ENCODE data around the gene RBM39. TPM values are rescaled to one million over a fixed set of nuclear protein-coding genes. Genes with fewer than 3 reads are reported as not detected.

The RBM39 gene
- total and polyA plus RNA-seq, 2 of the 13 experiments (the other 11 are each of a cell fraction or from before 2014, with no cell fraction given) = 788 to 920 TPM

GRCh38 chr20:35731862-35732643 is 10.0 kb downstream of the RBM39 start (continued):
- TF ChIP-seq, protein P1, sequence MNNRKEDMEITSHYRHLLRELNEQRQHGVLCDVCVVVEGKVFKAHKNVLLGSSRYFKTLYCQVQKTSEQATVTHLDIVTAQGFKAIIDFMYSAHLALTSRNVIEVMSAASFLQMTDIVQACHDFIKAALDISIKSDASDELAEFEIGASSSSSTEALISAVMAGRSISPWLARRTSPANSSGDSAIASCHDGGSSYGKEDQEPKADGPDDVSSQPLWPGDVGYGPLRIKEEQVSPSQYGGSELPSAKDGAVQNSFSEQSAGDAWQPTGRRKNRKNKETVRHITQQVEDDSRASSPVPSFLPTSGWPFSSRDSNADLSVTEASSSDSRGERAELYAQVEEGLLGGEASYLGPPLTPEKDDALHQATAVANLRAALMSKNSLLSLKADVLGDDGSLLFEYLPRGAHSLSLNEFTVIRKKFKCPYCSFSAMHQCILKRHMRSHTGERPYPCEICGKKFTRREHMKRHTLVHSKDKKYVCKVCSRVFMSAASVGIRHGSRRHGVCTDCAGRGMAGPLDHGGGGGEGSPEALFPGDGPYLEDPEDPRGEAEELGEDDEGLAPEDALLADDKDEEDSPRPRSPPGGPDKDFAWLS (CRISPR knock-in tag; IDR thresholded peaks at IDR 0.05; ENCODE audit: borderline replicate concordance) = no peak
- TF ChIP-seq, protein P2, sequence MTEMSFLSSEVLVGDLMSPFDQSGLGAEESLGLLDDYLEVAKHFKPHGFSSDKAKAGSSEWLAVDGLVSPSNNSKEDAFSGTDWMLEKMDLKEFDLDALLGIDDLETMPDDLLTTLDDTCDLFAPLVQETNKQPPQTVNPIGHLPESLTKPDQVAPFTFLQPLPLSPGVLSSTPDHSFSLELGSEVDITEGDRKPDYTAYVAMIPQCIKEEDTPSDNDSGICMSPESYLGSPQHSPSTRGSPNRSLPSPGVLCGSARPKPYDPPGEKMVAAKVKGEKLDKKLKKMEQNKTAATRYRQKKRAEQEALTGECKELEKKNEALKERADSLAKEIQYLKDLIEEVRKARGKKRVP (CRISPR knock-in tag; IDR thresholded peaks at IDR 0.05) = peak; percentile 2 to 41; a peak in 1 of 4 replicates
- TF ChIP-seq ZSCAN22 (CRISPR knock-in tag; IDR thresholded peaks at IDR 0.05) = peak; percentile 22; the same call in 1 of the 2 replicates
- TF ChIP-seq POLR2A (IDR thresholded peaks at IDR 0.05; ENCODE audit: insufficient read depth in 1 of 2, low read depth in 2 of 2, low read length in 2 of 2) = peak; percentile 16 to 22; a peak in 1 of 4 replicates
- 0 out of 2 replicates have a peak, but pooled peaks have one; percentile 36 for TF ChIP-seq BRCA1 (CRISPR knock-in tag; IDR thresholded peaks at IDR 0.05)
- TF ChIP-seq, protein P3, sequence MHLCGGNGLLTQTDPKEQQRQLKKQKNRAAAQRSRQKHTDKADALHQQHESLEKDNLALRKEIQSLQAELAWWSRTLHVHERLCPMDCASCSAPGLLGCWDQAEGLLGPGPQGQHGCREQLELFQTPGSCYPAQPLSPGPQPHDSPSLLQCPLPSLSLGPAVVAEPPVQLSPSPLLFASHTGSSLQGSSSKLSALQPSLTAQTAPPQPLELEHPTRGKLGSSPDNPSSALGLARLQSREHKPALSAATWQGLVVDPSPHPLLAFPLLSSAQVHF (CRISPR knock-in tag; IDR thresholded peaks at IDR 0.05) = 0 out of 2 replicates have a peak, but pooled peaks have one; percentile 40

- FAIRE-seq = no peak
- H3K9me3 ChIP-seq (ENCODE audit: low read length) = no peaks in the 10 kb centered on the region
- no TSS peak for BruUV-seq (replicated peaks)
- no peak overlapping the region for H3K9ac ChIP-seq (ENCODE audit: insufficient read depth, low read depth, low read length)
- DNase-seq (ENCODE audit: low spot score) = no peak
- H3K4me2 ChIP-seq (ENCODE audit: low read depth, low read length) = peak overlapping the region; percentile 5; the same call in 1 of the 2 replicates
- ChIA-PET CTCF (ENCODE audit: low intra/inter-chr PET ratio, low total read pairs) (no interaction called here), POLR2A (interaction anchor here (9.2 to 16.7 kb wide), 2 partner anchors 9 to 22 kb away, joined by 211 to 319 read pairs; partner anchors contain the start of genes NFS1, RBM39 and ROMO1)
- no peaks in the 10 kb centered on the region for H3K27me3 ChIP-seq (ENCODE audit: control insufficient read depth in 1 of 2, insufficient read depth in 2 of 2, low read length in 2 of 2)
- H3K27ac ChIP-seq (ENCODE audit: extremely low read length, insufficient read depth, low read length) = no peak overlapping the region
- WGBS (ENCODE audit: low lambda C conversion rate) = 78% methylated on average over 2 of the region's 2 CpGs
- in situ Hi-C loops (cut with HindIII; ENCODE audit: extremely low pct_ligation_motif_present, low pct_unique_long_range_greater_than_20kb) (no loop called here), intact Hi-C loops (cut with micrococcal nuclease; ENCODE audit: unreplicated experiment) (no loop called here)
- peaks cover 97% of the 10 kb centered on the region for H4K20me1 ChIP-seq (ENCODE audit: insufficient read depth, low read length)
- peaks cover 58% of the 10 kb centered on the region for H3K4me1 ChIP-seq (ENCODE audit: insufficient read depth, low read length)
- no peak overlapping the region; a peak in 1 of 6 replicates for H3K4me3 ChIP-seq (replicated peaks in 1 of 3; ENCODE audit: insufficient read depth in 1 of 3, low read depth in 2 of 3, low read length in 3 of 3)
- no peak for ATAC-seq
- H3K79me2 ChIP-seq (ENCODE audit: insufficient read depth, low read length) = peaks cover 94% of the 10 kb centered on the region
- H2AFZ ChIP-seq (ENCODE audit: low read length) = no peak overlapping the region
- peaks cover 44 to 94% of the 10 kb centered on the region in 2 experiments for H3K36me3 ChIP-seq (replicated peaks in 1 of 2; ENCODE audit: control insufficient read depth in 1 of 2, insufficient read depth in 2 of 2, low read length in 2 of 2)
- TF ChIP-seq ZNF614 (CRISPR knock-in tag; IDR thresholded peaks at IDR 0.05; ENCODE audit: borderline replicate concordance) (no peak), ZNF503 (CRISPR knock-in tag; IDR thresholded peaks at IDR 0.05) (0 out of 2 replicates have a peak, but pooled peaks have one; percentile 8), ZNF296 (CRISPR knock-in tag; conservative IDR thresholded peaks at IDR 0.05) (no peak), SMARCE1 (IDR thresholded peaks at IDR 0.05; ENCODE audit: borderline replicate concordance) (no peak), RBFOX2 (IDR thresholded peaks at IDR 0.05; ENCODE audit: low read depth, low read length) (peak; percentile 31), ZNF18 (CRISPR knock-in tag; IDR thresholded peaks at IDR 0.05; ENCODE audit: insufficient replicate concordance) (peak; percentile 5), PHF8 (CRISPR knock-in tag; IDR thresholded peaks at IDR 0.05) (no peak)
- TF ChIP-seq, protein P4, sequence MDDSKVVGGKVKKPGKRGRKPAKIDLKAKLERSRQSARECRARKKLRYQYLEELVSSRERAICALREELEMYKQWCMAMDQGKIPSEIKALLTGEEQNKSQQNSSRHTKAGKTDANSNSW (CRISPR knock-in tag; IDR thresholded peaks at IDR 0.05; ENCODE audit: borderline replicate concordance) = no peak
These were observed 10.6 kb downstream of the RBM39 start for GRCh38 chr20:35731469-35731788.
